GM12878 (cell line): Measurements from ENCODE around the gene ECM1. TPM values are rescaled to one million over a fixed set of nuclear protein-coding genes. Genes with fewer than 3 reads are reported as not detected.

Experiments
- ATAC-seq: fragments of 200-7000 bp; cut with Tn5 transposase; 3 replicates; pipeline ENCODE4 v1.9.1; 2020; ENCODE audit warnings: mild to moderate bottlenecking, moderate library complexity
- BruUV-seq: library from RNA; stranded (reverse); fragments of 400-500 nt; replicated peaks from 2 replicates; lab custom pipeline; 2021; lab: Mats Ljungman, UMichigan
- CTCF ChIA-PET: fragments of 300-600 bp; sonication (Branson Sonifier 250); formaldehyde crosslinking; extraction: SDS; loops from one replicate; lab custom pipeline; 2021; ENCODE audit warnings: inconsistent platforms; lab: Yijun Ruan, JAX
- POLR2A ChIA-PET: fragments of 350-600 bp; formaldehyde crosslinking; extraction: SDS; loops from one replicate; lab custom pipeline; 2021; ENCODE audit warnings: inconsistent platforms; lab: Charles Lee
- RAD21 ChIA-PET: fragments of 300-600 bp; sonication (Branson Sonifier 250); formaldehyde crosslinking; loops from one replicate; lab custom pipeline; 2023; ENCODE audit warnings: antibody characterized with exemption; ENCODE audit not compliant: unreplicated experiment; lab: Charles Lee
- SMC1A ChIA-PET: fragments of 300-600 bp; sonication (Branson Sonifier 250); formaldehyde crosslinking; loops from one replicate; lab custom pipeline; 2023; ENCODE audit not compliant: unreplicated experiment, uncharacterized antibody; lab: Charles Lee
- DNase-seq: peaks from one replicate; pipeline ENCODE4 v3.0.0-alpha.2; 2011; ENCODE audit warnings: low read depth, low spot score
- FAIRE-seq: peaks from 3 replicates; lab custom pipeline; 2011; peaks lifted over from hg19 to GRCh38; lab: Jason Lieb, UNC
- H2AFZ ChIP-seq: 2 replicates; pipeline ENCODE4 v1.6.0; 2011; ENCODE audit warnings: low read depth, low read length, control low read depth; ENCODE audit not compliant: control insufficient read depth
- H3K27ac ChIP-seq: 2 replicates; pipeline ENCODE4 v1.5.1; 2011; ENCODE audit warnings: control low read depth; ENCODE audit not compliant: control insufficient read depth, insufficient read depth
- H3K27me3 ChIP-seq, 2 experiments: replicated peaks in 1 of 2; 2 replicates each; pipeline versions ENCODE4 v1.6.0 to v1.6.1; 2011; ENCODE audit warnings: low read length in 1 of 2; ENCODE audit not compliant: control insufficient read depth in 2 of 2, insufficient read depth in 2 of 2
- H3K36me3 ChIP-seq, 2 experiments: 2 replicates each; pipeline ENCODE4 v1.5.1; 2011; ENCODE audit warnings: low read length in 1 of 2; ENCODE audit not compliant: control insufficient read depth in 2 of 2, insufficient read depth in 2 of 2
- H3K4me1 ChIP-seq: 2 replicates; pipeline ENCODE4 v1.6.1; 2011; ENCODE audit warnings: mild to moderate bottlenecking, low read length, moderate library complexity, mixed read lengths; ENCODE audit not compliant: control insufficient read depth, insufficient read depth
- H3K4me2 ChIP-seq: 2 replicates; pipeline ENCODE4 v1.6.0; 2011; ENCODE audit warnings: control low read depth; ENCODE audit not compliant: control insufficient read depth, insufficient read depth
- H3K4me3 ChIP-seq: fragments of 200-600 bp; sonication (generic); 2 replicates; pipeline ENCODE4 v1.5.1; 2016
- H3K79me2 ChIP-seq: 2 replicates; pipeline ENCODE4 v1.6.0; 2011; ENCODE audit warnings: low read length; ENCODE audit not compliant: control insufficient read depth, insufficient read depth
- H3K9ac ChIP-seq: 2 replicates; pipeline ENCODE4 v1.8.0; 2011; ENCODE audit warnings: low read length, control low read depth, mixed read lengths; ENCODE audit not compliant: control insufficient read depth, insufficient read depth
- H3K9me3 ChIP-seq: replicated peaks from 3 replicates; pipeline ENCODE4 v1.5.1; 2011; ENCODE audit warnings: mild to moderate bottlenecking, low read length; ENCODE audit not compliant: control insufficient read depth, insufficient read depth
- H4K20me1 ChIP-seq: 2 replicates; pipeline ENCODE4 v1.6.0; 2011; ENCODE audit not compliant: control insufficient read depth, insufficient read depth
- ATF2 ChIP-seq: IDR thresholded peaks from 2 replicates; pipeline ENCODE4 v1.6.1; 2012; ENCODE audit warnings: low read length, inconsistent platforms
- CREB1 ChIP-seq: IDR thresholded peaks from 2 replicates; pipeline ENCODE4 v1.6.1; 2012; ENCODE audit warnings: low read depth, mild to moderate bottlenecking, inconsistent platforms
- CUX1 ChIP-seq: IDR thresholded peaks from 2 replicates; pipeline ENCODE4 v1.6.1; 2012; ENCODE audit warnings: improper control_type of control experiment, low read depth, low read length; ENCODE audit not compliant: insufficient replicate concordance
- HDAC6 ChIP-seq: fragments of 200-600 bp; sonication (generic); IDR thresholded peaks from one replicate; pipeline ENCODE4 v1.8.0; 2017; ENCODE audit warnings: antibody characterized with exemption; ENCODE audit not compliant: unreplicated experiment
- NFYA ChIP-seq: IDR thresholded peaks from 2 replicates; pipeline ENCODE4 v1.6.1; 2011; ENCODE audit warnings: low read depth, mild to moderate bottlenecking, low read length, improper control_type of control experiment, borderline replicate concordance
- RB1 ChIP-seq: fragments of 450-650 bp; formaldehyde crosslinking; IDR thresholded peaks from 2 replicates; pipeline ENCODE4 v1.6.1; 2017; ENCODE audit warnings: mild to moderate bottlenecking, borderline replicate concordance
- TBL1XR1 ChIP-seq: IDR thresholded peaks from 2 replicates; pipeline ENCODE4 v1.6.1; 2012; ENCODE audit warnings: low read depth, low read length, improper control_type of control experiment
- ZBTB11 ChIP-seq: fragments of 450-650 bp; formaldehyde crosslinking; IDR thresholded peaks from 2 replicates; pipeline ENCODE4 v1.5.0; 2022; ENCODE audit warnings: mild to moderate bottlenecking, missing genetic modification characterization
- whole genome bisulfite sequencing: methylation state at CpG from one replicate; pipeline ENCODE4 v1.1.6; 2016; ENCODE audit warnings: low lambda C conversion rate; ENCODE audit not compliant: insufficient replicate concordance, insufficient coverage; ENCODE audit errors: missing lambda C conversion rate; 5-methylcytosine and 5-hydroxymethylcytosine counted together
- in situ Hi-C: fragments of 300-500 bp; cut with MboI; formaldehyde crosslinking; loops from 9 replicates; pipeline ENCODE4 v1.14.3; 2018; ENCODE audit warnings: mixed read lengths
- intact Hi-C: fragments of 100-400 bp; cut with micrococcal nuclease; formaldehyde crosslinking; loops from one replicate; pipeline ENCODE4 v1.14.2; 2022; ENCODE audit not compliant: unreplicated experiment
- polyA plus RNA-seq, 11 experiments: library from polyadenylated mRNA; depleted of rRNA in 4 of 11; unstranded in 6 of 11; stranded (reverse) in 5 of 11; fragments of >200 nt; fragmentation: Nextera tagmentation in 4 of 11; fragmentation: Illumina TruSeq in 1 of 11; extraction: Ambion mirVana in 4 of 11; extraction: Trizol in 1 of 11; gene quantifications; 1 replicate in 1 of 11; 2 replicates in 10 of 11; pipeline versions ENCODE4 v1.2.1 to v1.2.3, GENCODE V29; 2011 to 2016; ENCODE audit warnings: inconsistent platforms in 2 of 11, missing spikeins in 2 of 11, low read depth in 1 of 11
- total RNA-seq, 4 experiments: library from RNA; depleted of rRNA in 3 of 4; stranded (reverse); fragments of >200 nt in 3 of 4; fragmentation: Illumina TruSeq in 1 of 4; extraction: Trizol in 1 of 4; gene quantifications; 2 replicates each; pipeline versions ENCODE4 v1.2.1 to v1.2.3, GENCODE V29; 2013 to 2021

Gene ECM1
- total and polyA plus RNA-seq, 10 of the 15 experiments (the other 5 are each of a cell fraction or from before 2014, with no cell fraction given): 0.06 to 1.3 (median 0.60) TPM

DNA sequence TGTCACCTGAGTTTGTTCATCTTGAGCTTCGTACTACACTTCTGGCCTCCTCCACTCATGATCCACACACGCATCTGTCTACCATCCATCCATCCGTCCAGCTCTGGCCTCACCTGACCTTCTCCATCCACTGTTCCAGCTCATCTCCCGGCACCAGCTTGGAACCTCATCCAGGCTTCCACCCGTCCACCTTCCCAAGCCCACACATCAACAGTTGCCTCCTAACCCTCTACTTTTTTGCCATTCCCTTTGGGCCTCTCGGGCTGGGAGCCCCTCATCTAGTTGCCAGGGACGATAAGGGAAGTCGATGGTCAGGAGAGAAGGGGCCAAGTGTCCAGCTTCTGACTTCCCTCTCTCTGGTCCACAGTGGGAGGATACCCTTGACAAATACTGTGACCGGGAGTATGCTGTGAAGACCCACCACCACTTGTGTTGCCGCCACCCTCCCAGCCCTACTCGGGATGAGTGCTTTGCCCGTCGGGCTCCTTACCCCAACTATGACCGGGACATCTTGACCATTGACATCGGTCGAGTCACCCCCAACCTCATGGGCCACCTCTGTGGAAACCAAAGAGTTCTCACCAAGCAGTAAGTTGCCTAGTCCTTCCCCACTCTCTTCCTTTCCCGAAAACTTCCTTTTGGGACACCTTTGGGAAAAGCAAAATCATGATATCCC is 4.2 kb downstream of the ECM1 start:
- RAD21 ChIA-PET: no interaction called here
- Histone ChIP-seq H3K4me3 (no peak overlapping the region), H3K9ac (no peak overlapping the region), H3K27me3 (no peaks in the 10 kb centered on the region), H3K4me1 (peaks cover 19% of the 10 kb centered on the region), H3K9me3 (no peaks in the 10 kb centered on the region), H2AFZ (no peak overlapping the region), H4K20me1 (no peaks in the 10 kb centered on the region), H3K79me2 (no peaks in the 10 kb centered on the region), H3K27ac (no peak overlapping the region), H3K4me2 (no peak overlapping the region), H3K36me3 (no peaks in the 10 kb centered on the region; a peak in 1 of 4 replicates)
- WGBS: 77% methylated on average over 16 of the region's 17 CpGs
- no peak for FAIRE-seq
- ATAC-seq: no peak
- CTCF ChIA-PET: no interaction called here
- no peak for DNase-seq
- in situ Hi-C loops (no loop called here), intact Hi-C loops (no loop called here)
- BruUV-seq: no TSS peak
- SMC1A ChIA-PET: interaction anchor here (0.6 kb wide), 1 partner anchor 44 kb away, joined by 3 read pairs; no protein-coding TSS in a partner anchor
- TF ChIP-seq CUX1: no peak
- no peak for TF ChIP-seq TBL1XR1
- no peak for TF ChIP-seq NFYA
- no peak for TF ChIP-seq CREB1
- no peak for TF ChIP-seq HDAC6
- no peak for TF ChIP-seq RB1
- TF ChIP-seq ATF2: no peak
- TF ChIP-seq ZBTB11 (CRISPR knock-in tag): no peak
- POLR2A ChIA-PET: no interaction called here
